Mesenchymal stem cell (in vitro differentiated cells and primary cell): ENCODE results near the gene CRKL.

ENCODE experiments used
- DNase-seq: peaks from one replicate; pipeline ENCODE4 v3.0.0-alpha.2; 2013
- H2AFZ ChIP-seq: one replicate; pipeline ENCODE4 v1.6.1; 2013; ENCODE audit warnings: low read depth, mild to moderate bottlenecking, control low read depth, inconsistent platforms, low read length, moderate library complexity
- H2AK5ac ChIP-seq: 2 replicates; pipeline ENCODE4 v1.6.1; 2013; ENCODE audit warnings: low read length, moderate library complexity, mild to moderate bottlenecking, inconsistent platforms; ENCODE audit not compliant: severe bottlenecking
- H2BK120ac ChIP-seq: one replicate; pipeline ENCODE4 v1.6.1; 2013; ENCODE audit warnings: low read depth, mild to moderate bottlenecking, inconsistent platforms, low read length, moderate library complexity
- H2BK12ac ChIP-seq, 2 experiments: one replicate each; pipeline ENCODE4 v1.6.1; 2013; ENCODE audit warnings: inconsistent platforms in 2 of 2, low read length in 2 of 2, mild to moderate bottlenecking in 2 of 2, moderate library complexity in 2 of 2, control low read depth in 1 of 2
- H2BK15ac ChIP-seq: one replicate; pipeline ENCODE4 v1.6.1; 2013; ENCODE audit warnings: mild to moderate bottlenecking, low read depth, inconsistent platforms; ENCODE audit not compliant: poor library complexity, severe bottlenecking
- H2BK5ac ChIP-seq: 2 replicates; pipeline ENCODE4 v1.6.1; 2013; ENCODE audit warnings: low read depth, mild to moderate bottlenecking, low read length, control low read depth, inconsistent platforms; ENCODE audit not compliant: poor library complexity, severe bottlenecking
- H3K14ac ChIP-seq, 2 experiments: one replicate each; pipeline ENCODE4 v1.6.1; 2013; ENCODE audit warnings: inconsistent platforms in 2 of 2, low read length in 2 of 2, control low read depth in 1 of 2, mild to moderate bottlenecking in 1 of 2, moderate library complexity in 1 of 2
- H3K18ac ChIP-seq, 2 experiments: one replicate each; pipeline ENCODE4 v1.6.1; 2013; ENCODE audit warnings: inconsistent platforms in 2 of 2, low read length in 2 of 2, control low read depth in 1 of 2, low read depth in 1 of 2, mild to moderate bottlenecking in 1 of 2
- H3K23ac ChIP-seq, 2 experiments: one replicate each; pipeline ENCODE4 v1.6.1; 2013; ENCODE audit warnings: inconsistent platforms in 2 of 2, low read length in 2 of 2, mild to moderate bottlenecking in 2 of 2, moderate library complexity in 2 of 2, control low read depth in 1 of 2
- H3K27ac ChIP-seq: 2 replicates; pipeline ENCODE4 v1.5.1; 2013; ENCODE audit warnings: mild to moderate bottlenecking, moderate library complexity, low read length, control low read depth, inconsistent platforms; ENCODE audit not compliant: poor library complexity, severe bottlenecking
- H3K27me3 ChIP-seq, 2 experiments: 2 replicates each; pipeline versions ENCODE4 v1.6.1 to v1.7.0; 2013; ENCODE audit warnings: low read length in 2 of 2, mild to moderate bottlenecking in 2 of 2, moderate library complexity in 2 of 2, control low read depth in 1 of 2, inconsistent platforms in 1 of 2; ENCODE audit not compliant: control insufficient read depth in 1 of 2, insufficient read depth in 1 of 2
- H3K36me3 ChIP-seq, 2 experiments: 2 replicates each; pipeline versions ENCODE4 v1.6.1 to v1.7.0; 2013; ENCODE audit warnings: low read length in 2 of 2, control low read depth in 1 of 2, inconsistent platforms in 1 of 2, low read depth in 1 of 2, mild to moderate bottlenecking in 1 of 2; ENCODE audit not compliant: insufficient read depth in 2 of 2, control insufficient read depth in 1 of 2
- H3K4ac ChIP-seq, 2 experiments: one replicate each; pipeline ENCODE4 v1.6.1; 2013; ENCODE audit warnings: inconsistent platforms in 2 of 2, low read length in 2 of 2, mild to moderate bottlenecking in 2 of 2, moderate library complexity in 2 of 2, control low read depth in 1 of 2, low read depth in 1 of 2
- H3K4me1 ChIP-seq: 2 replicates; pipeline ENCODE4 v1.6.1; 2013; ENCODE audit warnings: low read depth, low read length, control low read depth; ENCODE audit not compliant: control insufficient read depth, insufficient read depth
- H3K4me2 ChIP-seq: 2 replicates; pipeline ENCODE4 v1.6.1; 2013; ENCODE audit warnings: low read length, mild to moderate bottlenecking, inconsistent platforms; ENCODE audit not compliant: poor library complexity, severe bottlenecking
- H3K4me3 ChIP-seq, 2 experiments: 2 replicates each; pipeline versions ENCODE4 v1.5.1 to v1.7.0; 2013; ENCODE audit warnings: low read length in 2 of 2, mild to moderate bottlenecking in 2 of 2, control low read depth in 1 of 2, low read depth in 1 of 2; ENCODE audit not compliant: insufficient read depth in 1 of 2
- H3K79me1 ChIP-seq: replicated peaks from 2 replicates; pipeline ENCODE4 v1.6.1; 2013; ENCODE audit warnings: mild to moderate bottlenecking, control low read depth, low read length, inconsistent platforms; ENCODE audit not compliant: poor library complexity, severe bottlenecking
- H3K9ac ChIP-seq: 2 replicates; pipeline ENCODE4 v1.7.0; 2013; ENCODE audit warnings: mild to moderate bottlenecking, low read length, moderate library complexity
- H3K9me3 ChIP-seq: 2 replicates; pipeline ENCODE4 v1.7.0; 2013; ENCODE audit warnings: mild to moderate bottlenecking, low read length; ENCODE audit not compliant: control insufficient read depth
- H4K8ac ChIP-seq: one replicate; pipeline ENCODE4 v1.6.1; 2013; ENCODE audit warnings: inconsistent platforms, mild to moderate bottlenecking, low read length, moderate library complexity
- H4K91ac ChIP-seq: one replicate; pipeline ENCODE4 v1.6.1; 2013; ENCODE audit warnings: mild to moderate bottlenecking, low read length, inconsistent platforms
- WGBS: methylation state at CpG from one replicate; pipeline ENCODE4 v1.1.7; 2013; ENCODE audit warnings: mixed read lengths; 5-methylcytosine and 5-hydroxymethylcytosine counted together

Gene CRKL

GRCh38 chr22:20991252-20992055, 74.2 kb downstream of the CRKL start:
- Histone ChIP-seq H2AFZ (no peak overlapping the region), H2BK5ac (no peak overlapping the region), H3K4me2 (no peak overlapping the region), H3K4me3 (no peak overlapping the region), H4K91ac (no peak overlapping the region), H3K4ac (no peak overlapping the region), H2BK120ac (no peak overlapping the region), H3K27me3 (no peaks in the 10 kb centered on the region), H3K9ac (no peak overlapping the region), H3K9me3 (no peaks in the 10 kb centered on the region), H3K23ac (no peak overlapping the region), H2BK12ac (no peak overlapping the region), H3K18ac (no peak overlapping the region), H3K36me3 (peaks cover 74 to 89% of the 10 kb centered on the region in 2 experiments), H2AK5ac (no peak overlapping the region), H3K27ac (no peak overlapping the region), H3K4me1 (peaks cover 6% of the 10 kb centered on the region), H3K79me1 (peaks cover 21% of the 10 kb centered on the region), H2BK15ac (no peak overlapping the region), H3K14ac (no peak overlapping the region), H4K8ac (no peak overlapping the region)
- DNase-seq, result no peak
- 95% methylated on average over 24 of the region's 24 CpGs for WGBS

GRCh38 chr22:20992056-20992442, 74.8 kb downstream of the CRKL start:
- H3K9ac ChIP-seq, result no peak overlapping the region
- H3K79me1 ChIP-seq, result peaks cover 18% of the 10 kb centered on the region
- H4K91ac ChIP-seq, result no peak overlapping the region
- H2AFZ ChIP-seq, result no peak overlapping the region
- no peak overlapping the region for H3K4me2 ChIP-seq
- no peak overlapping the region for H4K8ac ChIP-seq
- no peak overlapping the region for H3K4me3 ChIP-seq
- no peak overlapping the region for H2BK5ac ChIP-seq
- no peak overlapping the region for H3K14ac ChIP-seq
- WGBS, result 95% methylated on average over 7 of the region's 7 CpGs
- H3K23ac ChIP-seq, result no peak overlapping the region
- H2AK5ac ChIP-seq, result no peak overlapping the region
- H3K4ac ChIP-seq, result no peak overlapping the region
- H2BK15ac ChIP-seq, result no peak overlapping the region
- H3K18ac ChIP-seq, result no peak overlapping the region
- H3K27ac ChIP-seq, result no peak overlapping the region
- H3K36me3 ChIP-seq, result peaks cover 75 to 95% of the 10 kb centered on the region in 2 experiments
- H3K27me3 ChIP-seq, result no peaks in the 10 kb centered on the region
- H2BK12ac ChIP-seq, result no peak overlapping the region
- H3K4me1 ChIP-seq, result peaks cover 6% of the 10 kb centered on the region
- no peak for DNase-seq
- H3K9me3 ChIP-seq, result no peaks in the 10 kb centered on the region
- H2BK120ac ChIP-seq, result no peak overlapping the region

- Histone ChIP-seq H3K4me3 (no peak overlapping the region), H3K4ac (no peak overlapping the region), H3K27ac (no peak overlapping the region), H3K9me3 (no peaks in the 10 kb centered on the region), H2BK120ac (no peak overlapping the region), H3K14ac (no peak overlapping the region), H3K4me2 (no peak overlapping the region), H3K4me1 (peaks cover 6% of the 10 kb centered on the region), H4K8ac (no peak overlapping the region), H3K23ac (no peak overlapping the region), H2BK5ac (no peak overlapping the region), H3K18ac (no peak overlapping the region), H3K79me1 (peaks cover 21% of the 10 kb centered on the region), H3K27me3 (no peaks in the 10 kb centered on the region), H2BK15ac (no peak overlapping the region), H4K91ac (no peak overlapping the region), H3K36me3 (peaks cover 75 to 96% of the 10 kb centered on the region in 2 experiments), H3K9ac (no peak overlapping the region), H2BK12ac (no peak overlapping the region), H2AFZ (no peak overlapping the region), H2AK5ac (no peak overlapping the region)
- DNase-seq, result no peak
- WGBS, result 91% methylated on average over 21 of the region's 21 CpGs
Measured at GRCh38 chr22:20992456-20993303, 75.5 kb downstream of the CRKL start.
